H1 (cell line): ENCODE results near the gene UBQLN1. TPM values are rescaled to one million over a fixed set of nuclear protein-coding genes. Genes with fewer than 3 reads are reported as not detected.

ENCODE experiments used
- CTCF ChIA-PET: fragments of 300-600 bp; sonication (Branson Sonifier 250); formaldehyde crosslinking; loops from one replicate; lab custom pipeline; 2021; ENCODE audit not compliant: partially characterized antibody; lab: Charles Lee
- POLR2A ChIA-PET: fragments of 300-600 bp; sonication (Branson Sonifier 250); formaldehyde crosslinking; loops from one replicate; lab custom pipeline; 2021; ENCODE audit warnings: inconsistent platforms; ENCODE audit not compliant: partially characterized antibody; lab: Charles Lee
- DNase-seq, 2 experiments: peaks; one replicate each; pipeline versions ENCODE4 v3.0.0 to v3.0.0-alpha.2; 2010 to 2022; ENCODE audit warnings: low spot score in 2 of 2, low read depth in 1 of 2, mixed read lengths in 1 of 2
- FAIRE-seq: peaks from 2 replicates; lab custom pipeline; 2011; peaks lifted over from hg19 to GRCh38; lab: Jason Lieb, UNC
- H2AFZ ChIP-seq: 2 replicates; pipeline ENCODE4 v1.8.1; 2012; ENCODE audit warnings: low read length, inconsistent platforms
- H2AK5ac ChIP-seq: 2 replicates; pipeline ENCODE4 v1.6.1; 2013; ENCODE audit warnings: low read depth, low read length
- H2BK120ac ChIP-seq: replicated peaks from 2 replicates; pipeline ENCODE3; 2013; ENCODE audit warnings: low read depth, low read length, inconsistent platforms
- H2BK12ac ChIP-seq: 2 replicates; pipeline ENCODE4 v1.6.1; 2013; ENCODE audit warnings: low read depth, low read length
- H2BK15ac ChIP-seq: 2 replicates; pipeline ENCODE4 v1.6.1; 2013; ENCODE audit warnings: low read length
- H2BK20ac ChIP-seq: 2 replicates; pipeline ENCODE4 v1.6.1; 2013; ENCODE audit warnings: low read length
- H2BK5ac ChIP-seq: 2 replicates; pipeline ENCODE4 v1.6.1; 2013; ENCODE audit warnings: low read depth, low read length
- H3K14ac ChIP-seq: 2 replicates; pipeline ENCODE4 v1.6.1; 2013; ENCODE audit warnings: inconsistent platforms; ENCODE audit not compliant: insufficient read length
- H3K18ac ChIP-seq: 2 replicates; pipeline ENCODE4 v1.6.1; 2013; ENCODE audit warnings: low read length; ENCODE audit errors: extremely low read depth
- H3K23ac ChIP-seq: 2 replicates; pipeline ENCODE4 v1.6.1; 2013; ENCODE audit warnings: inconsistent platforms; ENCODE audit not compliant: insufficient read length
- H3K23me2 ChIP-seq: 2 replicates; pipeline ENCODE4 v1.6.1; 2013; ENCODE audit warnings: low read depth, low read length
- H3K27ac ChIP-seq: 2 replicates; pipeline ENCODE4 v1.6.1; 2011; ENCODE audit warnings: low read depth, low read length, inconsistent platforms
- H3K27me3 ChIP-seq, 4 experiments: replicated peaks in 1 of 4; 1 replicate in 1 of 4; 2 replicates in 3 of 4; pipeline versions ENCODE4 v1.6.1 to v1.8.1; 2011 to 2013; ENCODE audit warnings: low read length in 3 of 4, mild to moderate bottlenecking in 3 of 4, inconsistent platforms in 2 of 4, mixed read lengths in 2 of 4, moderate library complexity in 1 of 4; ENCODE audit not compliant: control insufficient read depth in 3 of 4, insufficient read depth in 3 of 4; ENCODE audit errors: extremely low read depth in 1 of 4
- H3K36me3 ChIP-seq, 4 experiments: 2 replicates each; pipeline versions ENCODE4 v1.6.1 to v1.8.1; 2011 to 2013; ENCODE audit warnings: mild to moderate bottlenecking in 4 of 4, low read length in 3 of 4, moderate library complexity in 2 of 4, control low read depth in 1 of 4, inconsistent platforms in 1 of 4; ENCODE audit not compliant: insufficient read depth in 4 of 4, control insufficient read depth in 2 of 4
- H3K4ac ChIP-seq: replicated peaks from 2 replicates; pipeline ENCODE3; 2013; ENCODE audit warnings: low read length, low read depth, mixed read lengths, inconsistent platforms; ENCODE audit not compliant: insufficient read length
- H3K4me1 ChIP-seq, 4 experiments: replicated peaks in 1 of 4; 1 replicate in 1 of 4; 2 replicates in 3 of 4; pipeline versions ENCODE4 v1.6.1 to v1.8.1; 2011 to 2013; ENCODE audit warnings: low read length in 3 of 4, inconsistent platforms in 2 of 4, mixed read lengths in 1 of 4; ENCODE audit not compliant: insufficient read depth in 4 of 4, control insufficient read depth in 3 of 4
- H3K4me2 ChIP-seq, 2 experiments: 2 replicates each; pipeline versions ENCODE4 v1.6.1 to v1.8.1; 2011 to 2013; ENCODE audit warnings: low read depth in 2 of 2, low read length in 2 of 2, control low read depth in 1 of 2, inconsistent platforms in 1 of 2, mild to moderate bottlenecking in 1 of 2; ENCODE audit not compliant: insufficient read depth in 1 of 2
- H3K4me3 ChIP-seq, 4 experiments: fragments of 200-600, 300-600 bp in 1 of 4; sonication (generic), shearing (Covaris generic), sonication (Bioruptor Twin) in 1 of 4; 2 replicates each; pipeline versions ENCODE4 v1.5.1 to v1.8.1; 2011 to 2016; ENCODE audit warnings: low read length in 4 of 4, low read depth in 3 of 4, control low read depth in 2 of 4, inconsistent platforms in 2 of 4, mild to moderate bottlenecking in 2 of 4, mixed read lengths in 1 of 4, moderate library complexity in 1 of 4; ENCODE audit not compliant: insufficient read depth in 2 of 4; ENCODE audit errors: extremely low read depth in 1 of 4
- H3K56ac ChIP-seq: replicated peaks from 2 replicates; pipeline ENCODE3; 2013; ENCODE audit warnings: low read depth, mild to moderate bottlenecking, mixed read lengths, low read length, inconsistent platforms; ENCODE audit not compliant: insufficient read length
- H3K79me1 ChIP-seq: 2 replicates; pipeline ENCODE4 v1.6.1; 2013; ENCODE audit warnings: low read depth, low read length, control low read depth
- H3K79me2 ChIP-seq, 2 experiments: 2 replicates each; pipeline versions ENCODE4 v1.6.1 to v1.8.1; 2012 to 2013; ENCODE audit warnings: low read length in 2 of 2, mild to moderate bottlenecking in 2 of 2, inconsistent platforms in 1 of 2; ENCODE audit not compliant: insufficient read depth in 2 of 2, control insufficient read depth in 1 of 2
- H3K9ac ChIP-seq, 4 experiments: replicated peaks in 1 of 4; 1 replicate in 1 of 4; 2 replicates in 3 of 4; pipeline versions ENCODE4 v1.6.1 to v1.8.1; 2011 to 2013; ENCODE audit warnings: low read depth in 3 of 4, low read length in 3 of 4, control low read depth in 2 of 4, mild to moderate bottlenecking in 2 of 4, moderate library complexity in 2 of 4, inconsistent platforms in 1 of 4; ENCODE audit errors: extremely low read depth in 1 of 4
- H3K9me3 ChIP-seq, 2 experiments: 2 replicates each; pipeline versions ENCODE4 v1.6.1 to v1.8.1; 2012 to 2013; ENCODE audit warnings: mild to moderate bottlenecking in 2 of 2, moderate library complexity in 2 of 2, control low read depth in 1 of 2, inconsistent platforms in 1 of 2, low read depth in 1 of 2, low read length in 1 of 2, mixed read lengths in 1 of 2; ENCODE audit not compliant: insufficient read depth in 2 of 2
- H4K20me1 ChIP-seq, 2 experiments: replicated peaks in 1 of 2; 2 replicates each; pipeline versions ENCODE3 to v1.8.1; 2011 to 2013; ENCODE audit warnings: inconsistent platforms in 2 of 2, low read length in 2 of 2, mild to moderate bottlenecking in 1 of 2; ENCODE audit not compliant: insufficient read depth in 2 of 2, control insufficient read depth in 1 of 2
- H4K5ac ChIP-seq: 2 replicates; pipeline ENCODE4 v1.6.1; 2013; ENCODE audit warnings: low read length, low read depth, mixed read lengths, inconsistent platforms; ENCODE audit not compliant: insufficient read length
- H4K8ac ChIP-seq: 2 replicates; pipeline ENCODE4 v1.8.0; 2013; ENCODE audit warnings: mild to moderate bottlenecking, moderate library complexity, low read length, inconsistent platforms; ENCODE audit not compliant: insufficient read depth; ENCODE audit errors: extremely low read depth
- H4K91ac ChIP-seq: replicated peaks from 2 replicates; pipeline ENCODE3; 2013; ENCODE audit warnings: low read length, mixed read lengths, inconsistent platforms; ENCODE audit not compliant: insufficient read length
- CREB1 ChIP-seq: IDR thresholded peaks from 2 replicates; pipeline ENCODE4 v1.6.1; 2012; ENCODE audit warnings: inconsistent platforms
- HDAC2 ChIP-seq, 2 experiments: fragments of 300-600 bp in 1 of 2; sonication (generic) in 1 of 2; IDR thresholded peaks; 2 replicates each; pipeline ENCODE4 v1.6.1; 2011 to 2012; ENCODE audit warnings: low read depth in 2 of 2, low read length in 2 of 2, mild to moderate bottlenecking in 2 of 2, moderate library complexity in 2 of 2, borderline replicate concordance in 1 of 2, inconsistent platforms in 1 of 2
- RNF2 ChIP-seq: fragments of 200-900, 300-1000 bp; sonication (generic); IDR thresholded peaks from 2 replicates; pipeline ENCODE4 v1.7.1; 2016; ENCODE audit warnings: borderline replicate concordance, low read depth, mild to moderate bottlenecking, antibody characterized with exemption, low read length; ENCODE audit not compliant: poor library complexity, severe bottlenecking; ENCODE audit errors: missing control alignments
- SAP30 ChIP-seq: fragments of 300-600 bp; sonication (generic); IDR thresholded peaks from 2 replicates; pipeline ENCODE4 v1.7.1; 2012; ENCODE audit warnings: low read length, moderate library complexity, mild to moderate bottlenecking, inconsistent platforms; ENCODE audit not compliant: insufficient read depth, insufficient replicate concordance
- SIN3A ChIP-seq, 2 experiments: IDR thresholded peaks in 1 of 2; conservative IDR thresholded peaks in 1 of 2; 2 replicates each; pipeline ENCODE4 v1.6.1; 2011 to 2012; ENCODE audit warnings: low read length in 2 of 2, improper control_type of control experiment in 1 of 2, low read depth in 1 of 2, mild to moderate bottlenecking in 1 of 2
- SP1 ChIP-seq: IDR thresholded peaks from 2 replicates; pipeline ENCODE4 v1.6.1; 2011; ENCODE audit warnings: low read depth, low read length
- TEAD4 ChIP-seq: IDR thresholded peaks from 2 replicates; pipeline ENCODE4 v1.6.1; 2012; ENCODE audit warnings: low read depth, low read length, inconsistent platforms, mixed read lengths
- WGBS, 2 experiments: shearing (Covaris generic) in 1 of 2; methylation state at CpG; one replicate each; pipeline versions ENCODE4 v1.1.6 to v1.1.7; 2013 to 2015; ENCODE audit warnings: low lambda C conversion rate in 2 of 2, mixed read lengths in 2 of 2, inconsistent platforms in 1 of 2, low coverage in 1 of 2, missing lambda C conversion rate in 1 of 2; ENCODE audit not compliant: insufficient replicate concordance in 2 of 2, insufficient coverage in 1 of 2, insufficient read length in 1 of 2; ENCODE audit errors: extremely low coverage in 1 of 2, missing lambda C conversion rate in 1 of 2; 5-methylcytosine and 5-hydroxymethylcytosine counted together
- polyA plus RNA-seq, 7 experiments: library from polyadenylated mRNA; depleted of rRNA in 3 of 7; stranded (reverse) in 5 of 7; unstranded in 2 of 7; fragments of >200 nt in 5 of 7; fragments of 200-250 nt in 2 of 7; gene quantifications; 1 replicate in 5 of 7; 2 replicates in 1 of 7; 4 replicates in 1 of 7; pipeline versions ENCODE4 v1.2.1 to v1.2.3, GENCODE V29; 2011 to 2013; ENCODE audit warnings: missing spikeins in 2 of 7, mixed read lengths in 2 of 7
- total RNA-seq: library from RNA; stranded (reverse); fragmentation: NEBNext Ultra II Directional; extraction: Animal tissue kit (Norgen Biotek cat#: 25700); gene quantifications from 2 replicates; pipeline ENCODE4 v1.2.1, GENCODE V29; 2021
- TF ChIP-seq, protein P1 (sequence below): IDR thresholded peaks from 2 replicates; pipeline ENCODE4 v1.6.1; 2012; ENCODE audit warnings: inconsistent platforms

UBQLN1 gene
- total and polyA plus RNA-seq, 2 of the 8 experiments (the other 6 are each of a cell fraction or from before 2014, with no cell fraction given) = 62.4 to 105 TPM

GRCh38 chr9:83708515-83709158 is 879 bp upstream of the UBQLN1 start:
- FAIRE-seq (no peak), DNase-seq (peak in 1 of 2 experiments; percentile 65)
- Histone ChIP-seq H2BK120ac (no peak overlapping the region), H4K91ac (no peak overlapping the region), H3K79me1 (no peaks in the 10 kb centered on the region), H3K4me3 (peak overlapping the region; percentile 79 to 99 (median 93)), H2BK12ac (no peak overlapping the region), H3K4me2 (peak overlapping the region; percentile 70 to 87), H3K27me3 (no peaks in the 10 kb centered on the region), H3K23me2 (no peaks in the 10 kb centered on the region; the same call in 1 of the 2 replicates), H3K9ac (peak overlapping the region; percentile 50 to 99 (median 90); a peak in 6 of 7 replicates), H3K23ac (no peak overlapping the region), H2BK5ac (peak overlapping the region; percentile 100; the same call in 1 of the 2 replicates), H4K5ac (no peak overlapping the region), H3K79me2 (peaks cover 32 to 38% of the 10 kb centered on the region in 2 experiments), H2AK5ac (no peak overlapping the region), H3K18ac (no peak overlapping the region), H2AFZ (peak overlapping the region; percentile 73), H3K14ac (no peak overlapping the region), H2BK15ac (no peak overlapping the region), H2BK20ac (no peak overlapping the region), H3K36me3 (no peaks in the 10 kb centered on the region; a peak in 1 of 8 replicates), H3K56ac (no peak overlapping the region), H4K20me1 (no peaks in the 10 kb centered on the region), H3K27ac (peak overlapping the region; percentile 100; the same call in 1 of the 2 replicates), H3K4me1 (no peaks in the 10 kb centered on the region; a peak in 1 of 7 replicates), H4K8ac (no peak overlapping the region), H3K9me3 (peaks cover 0 to 2% of the 10 kb centered on the region in 2 experiments; a peak in 1 of 4 replicates), H3K4ac (no peak overlapping the region)
- CTCF ChIA-PET = interaction anchor here (0.6 to 1.3 kb wide), 4 partner anchors 9 to 31 kb away, joined by 3 to 4 read pairs (median 4); no protein-coding TSS in a partner anchor
- WGBS, 2 experiments = 20% methylated on average over 20 of the region's 20 CpGs; no CpG with 5 or more reads in 1 of the 2 experiments
- POLR2A ChIA-PET = interaction anchor here (0.6 to 2.7 kb wide), 23 partner anchors 10 to 695 kb away, joined by 3 to 15 read pairs (median 4); partner anchors contain the start of genes HNRNPK, KIF27 and RMI1
- TF ChIP-seq CREB1 (no peak), SP1 (no peak), SAP30 (peak; percentile 95), SIN3A (conservative IDR thresholded peaks at IDR 0.05 in 1 of 2, IDR thresholded peaks at IDR 0.05 in 1 of 2; ENCODE audit: low read depth in 1 of 2, low read length in 2 of 2) (peak; percentile 75 to 89), RNF2 (no peak), HDAC2 (IDR thresholded peaks at IDR 0.05; ENCODE audit: borderline replicate concordance in 1 of 2, low read depth in 2 of 2, low read length in 2 of 2) (0 out of 4 replicates have a peak, but pooled peaks of 1 of the 2 experiments have one; percentile 18), TEAD4 (no peak)
- TF ChIP-seq, protein P1, sequence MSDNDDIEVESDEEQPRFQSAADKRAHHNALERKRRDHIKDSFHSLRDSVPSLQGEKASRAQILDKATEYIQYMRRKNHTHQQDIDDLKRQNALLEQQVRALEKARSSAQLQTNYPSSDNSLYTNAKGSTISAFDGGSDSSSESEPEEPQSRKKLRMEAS = no peak
